GM19043 (cell line): ENCODE results near the gene ADAD2.
A peak's percentile ranks its signal among the peaks of the same experiment; 100 is the strongest.

Experiments used
- ATAC-seq: cut with Tn5 transposase; IDR thresholded peaks from one replicate; pipeline ENCODE4 v1.9.1; 2021; ENCODE audit warnings: low read depth; ENCODE audit not compliant: unreplicated experiment

Gene ADAD2

DNA sequence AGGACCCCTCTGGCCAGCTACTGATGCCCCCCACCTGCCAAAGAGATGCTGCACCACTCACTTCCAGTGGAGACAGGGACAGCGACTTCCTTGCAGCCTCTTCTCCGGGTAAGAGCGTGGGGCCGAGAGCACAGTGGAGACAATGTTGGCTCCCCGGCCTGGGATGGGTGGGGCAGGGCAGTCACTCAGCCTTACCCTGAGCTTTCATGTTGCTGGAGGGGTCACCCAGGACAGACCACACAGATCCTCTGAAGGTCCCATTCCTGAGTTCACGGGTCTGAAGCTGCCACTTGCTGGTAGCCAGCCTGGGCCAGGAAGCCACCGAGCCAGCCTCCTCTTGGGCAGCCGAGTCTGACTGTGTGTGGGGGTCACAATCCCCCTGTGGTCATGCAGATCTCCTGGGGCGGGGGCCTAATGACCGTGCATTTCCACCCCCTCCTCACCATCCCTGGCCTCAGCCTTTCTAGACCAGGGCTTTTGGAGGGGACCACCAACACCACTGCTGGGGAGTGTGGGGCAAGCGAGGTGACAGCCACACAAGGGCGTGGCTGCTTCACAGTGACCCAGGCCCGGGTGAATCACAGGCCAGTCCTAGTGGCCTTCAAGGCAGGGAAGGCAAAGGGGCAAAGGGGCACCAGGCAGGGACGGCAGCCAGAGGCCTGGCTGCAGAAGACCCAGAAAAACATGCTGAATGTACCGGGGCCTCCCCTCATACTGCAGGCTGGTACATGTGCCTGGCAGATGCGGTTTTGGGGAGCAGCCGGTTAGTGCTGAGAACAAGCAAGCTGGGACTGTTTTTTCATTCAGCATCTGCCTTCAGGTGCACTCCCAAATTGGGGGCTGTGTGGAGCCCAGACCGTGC is 14.5 kb upstream of the ADAD2 start:
- no peak for ATAC-seq

DNA sequence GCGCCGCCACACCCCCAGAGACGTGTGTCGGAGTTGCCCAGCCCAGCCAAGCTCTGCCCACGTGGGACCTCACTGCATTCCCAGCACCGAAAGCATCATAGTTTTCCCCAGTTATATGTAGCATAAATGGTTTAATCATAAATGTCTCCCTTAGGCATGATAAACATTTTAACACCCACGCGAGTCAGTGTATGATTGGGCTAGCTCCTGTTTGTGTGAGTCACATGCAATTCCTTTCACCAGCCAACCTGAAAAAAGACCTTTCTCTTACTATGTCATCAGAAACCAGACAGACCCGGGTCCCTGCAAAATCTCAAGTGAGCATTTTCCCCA is 13.2 kb upstream of the ADAD2 start:
- ATAC-seq = no peak

DNA sequence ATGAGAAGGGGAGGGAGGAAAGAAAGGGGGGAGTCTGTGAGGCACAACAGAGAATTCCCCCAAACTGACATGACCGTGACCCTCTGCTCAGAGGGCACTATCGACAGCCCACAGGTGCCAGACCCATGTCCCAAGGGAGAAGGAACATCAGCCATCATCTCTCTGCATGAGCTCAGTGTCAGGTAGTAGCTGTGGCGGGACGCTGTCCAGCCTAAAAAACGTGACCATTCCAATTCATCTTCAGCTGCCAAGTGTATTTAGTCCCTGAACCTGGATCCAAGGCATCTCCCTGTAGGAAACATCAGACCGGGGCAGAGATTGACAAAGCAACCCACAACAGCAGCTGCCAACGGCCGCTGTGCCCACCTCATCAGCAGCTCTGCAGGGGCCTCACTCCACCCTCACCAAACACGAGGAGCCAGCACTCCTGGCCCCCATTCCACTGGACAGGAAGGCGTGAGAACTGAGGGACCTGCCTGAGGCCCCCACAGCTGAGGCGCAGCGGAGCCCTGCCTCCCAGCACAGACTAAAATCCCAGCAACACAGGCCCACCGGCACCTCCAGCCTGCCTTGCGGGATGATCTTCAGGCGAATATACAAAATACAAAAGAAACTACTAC is 12.7 kb upstream of the ADAD2 start:
- no peak for ATAC-seq

DNA sequence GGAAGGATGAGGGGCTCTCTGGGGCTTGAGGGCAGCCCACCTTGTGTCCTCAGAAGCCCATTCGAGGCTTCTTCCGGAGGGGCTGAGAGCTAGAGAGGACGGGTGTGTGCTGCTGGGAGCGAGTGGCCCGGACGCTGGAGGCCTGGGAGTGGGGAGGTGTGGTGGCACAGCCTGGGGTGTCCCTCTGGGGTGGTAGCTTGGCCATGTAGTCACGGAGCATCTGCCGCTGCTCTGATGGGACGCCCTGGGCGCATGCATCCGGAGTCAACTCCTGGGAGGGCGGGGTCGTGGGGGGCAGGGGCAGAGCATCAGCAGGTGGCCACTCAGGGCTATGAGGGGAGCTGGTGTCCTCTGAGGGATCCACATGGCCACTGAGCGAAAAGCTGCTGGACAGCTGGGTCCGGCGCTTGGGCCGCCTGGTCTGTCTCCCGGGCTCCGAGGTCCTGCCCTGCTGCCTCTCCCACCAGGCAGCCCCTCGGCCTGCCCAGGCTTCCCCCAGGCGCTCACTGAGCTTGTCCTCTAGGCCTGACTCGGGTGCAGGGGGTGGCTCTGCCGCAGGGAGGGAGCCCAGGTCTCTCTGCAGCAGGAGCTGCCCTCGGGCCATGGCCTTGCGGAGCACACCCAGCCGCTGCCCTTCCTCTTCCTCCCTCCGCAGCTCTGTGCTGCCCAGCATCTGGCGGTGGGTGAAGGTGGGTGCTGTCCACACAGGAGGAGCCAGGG is 11.9 kb upstream of the ADAD2 start:
- no peak for ATAC-seq

DNA sequence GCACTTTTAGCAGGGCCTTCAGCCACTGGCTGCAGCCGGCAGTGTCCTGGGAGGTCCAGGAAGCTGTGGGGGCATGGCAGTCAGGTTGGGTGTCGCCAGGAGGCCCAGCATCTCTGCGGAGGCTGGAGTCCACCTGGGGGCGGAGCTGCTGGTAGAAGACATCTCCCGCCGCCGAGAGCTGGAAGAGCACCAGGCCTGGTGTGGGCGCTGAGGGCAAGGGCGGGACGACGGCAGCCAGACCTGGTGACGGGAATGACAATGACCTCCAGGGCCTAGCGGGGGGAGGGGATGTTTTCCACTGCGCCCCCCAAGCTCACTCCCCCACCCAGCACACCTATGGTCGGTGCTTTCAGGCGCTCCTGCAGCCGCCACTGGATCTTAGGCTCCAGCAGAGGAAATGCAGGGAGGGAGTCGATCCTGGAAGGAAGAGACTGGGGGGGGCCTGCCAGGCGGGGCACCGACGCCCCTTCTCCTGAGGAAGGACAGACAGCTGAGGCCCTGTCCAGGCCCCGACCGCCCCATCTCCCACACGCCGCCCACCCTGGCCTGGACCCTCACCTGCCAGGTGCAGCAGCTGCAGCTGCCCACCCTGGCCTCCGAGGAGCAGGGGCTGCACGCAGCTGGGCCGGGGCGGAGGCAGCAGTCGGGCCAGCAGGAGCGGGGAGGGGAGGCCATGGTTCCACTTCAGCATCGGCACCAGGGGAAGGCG is 11.2 kb upstream of the ADAD2 start:
- no peak for ATAC-seq

DNA sequence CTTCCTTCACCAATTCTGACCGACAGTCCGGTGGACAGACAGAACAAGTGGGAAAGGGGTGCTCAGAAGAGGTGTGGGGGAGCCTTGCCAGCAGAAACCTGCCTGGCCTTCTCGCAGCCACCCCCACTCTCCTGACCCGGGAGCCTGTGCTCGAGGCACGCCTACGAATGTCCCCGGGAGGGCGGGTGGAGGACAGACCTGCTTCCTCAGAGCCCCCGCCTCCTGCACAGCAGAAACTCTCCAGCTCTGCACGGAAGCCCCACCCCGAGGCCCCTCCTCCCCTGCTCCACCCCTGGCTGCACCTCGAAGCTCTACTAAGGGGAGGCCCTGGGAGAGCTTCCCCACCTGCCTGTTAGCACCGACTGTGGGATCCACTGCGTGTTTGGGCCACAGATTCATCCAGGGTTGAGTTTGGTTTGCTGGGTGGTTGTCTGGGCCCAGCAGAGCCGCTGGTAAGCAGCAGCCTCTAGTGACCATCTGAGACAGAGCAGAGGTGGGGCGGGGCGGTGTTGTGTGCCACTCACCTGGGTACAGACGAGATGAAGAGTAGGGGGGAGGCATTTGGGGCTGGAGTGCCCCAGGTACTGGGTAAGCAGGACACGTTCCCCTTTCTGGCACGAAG is 10.3 kb upstream of the ADAD2 start:
- ATAC-seq = no peak

DNA sequence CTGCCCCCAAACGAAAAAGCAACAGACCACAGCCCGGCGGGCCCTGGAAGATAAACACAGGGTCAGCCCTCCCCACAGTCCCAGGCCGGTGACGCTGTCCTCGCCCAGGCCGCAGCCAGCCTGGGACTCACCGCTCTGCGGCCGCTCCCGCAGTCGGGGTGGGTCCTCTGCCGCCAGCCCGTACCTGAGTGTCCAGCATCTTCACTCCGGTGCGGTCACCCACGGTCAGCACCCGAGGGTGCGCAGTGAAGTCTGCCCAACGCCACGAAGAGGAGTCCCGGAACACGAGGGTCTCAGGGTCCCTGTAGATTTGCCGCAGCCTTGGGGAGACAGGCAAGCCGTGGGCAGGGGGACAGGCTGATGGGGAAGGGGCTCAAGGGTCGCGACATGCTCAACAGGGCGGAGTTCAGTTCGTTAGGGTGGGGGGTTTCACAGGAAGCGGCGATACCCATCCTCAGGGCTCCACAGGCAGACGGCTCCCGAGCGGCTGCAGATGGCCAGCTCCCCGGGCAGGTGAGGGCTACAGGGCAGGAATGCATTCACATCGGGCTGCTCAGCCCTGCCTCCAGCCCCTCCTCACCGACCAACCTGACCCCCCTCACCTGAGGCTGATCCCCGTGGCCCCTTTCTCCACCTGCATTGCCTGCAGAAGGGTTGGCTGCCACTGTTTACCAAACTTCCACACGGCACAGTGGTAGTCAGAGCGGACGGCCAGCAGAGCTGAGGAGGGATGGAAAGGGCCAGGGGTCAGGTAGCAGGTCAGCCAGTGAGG is 9.6 kb upstream of the ADAD2 start:
- no peak for ATAC-seq

DNA sequence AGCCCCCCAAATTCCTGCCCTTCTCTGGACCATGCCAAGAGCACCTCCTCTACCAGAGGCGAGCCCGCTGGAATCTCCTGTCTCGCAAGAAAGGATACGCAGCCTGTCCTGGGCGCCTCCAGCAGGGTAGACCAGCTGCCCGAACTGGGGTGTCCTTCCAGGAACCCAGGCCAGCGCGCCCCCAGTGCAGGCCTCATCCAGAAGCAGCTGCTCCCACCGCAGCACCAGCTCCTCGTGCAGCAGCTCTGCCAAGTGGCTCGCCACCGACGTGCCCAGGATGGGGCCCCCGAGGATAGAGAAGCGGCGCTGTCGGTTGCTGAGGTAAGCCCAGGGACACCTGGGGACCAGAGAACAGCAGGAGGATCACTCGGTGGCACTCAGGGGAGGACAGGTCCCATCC is 8.9 kb upstream of the ADAD2 start:
- ATAC-seq = no peak

DNA sequence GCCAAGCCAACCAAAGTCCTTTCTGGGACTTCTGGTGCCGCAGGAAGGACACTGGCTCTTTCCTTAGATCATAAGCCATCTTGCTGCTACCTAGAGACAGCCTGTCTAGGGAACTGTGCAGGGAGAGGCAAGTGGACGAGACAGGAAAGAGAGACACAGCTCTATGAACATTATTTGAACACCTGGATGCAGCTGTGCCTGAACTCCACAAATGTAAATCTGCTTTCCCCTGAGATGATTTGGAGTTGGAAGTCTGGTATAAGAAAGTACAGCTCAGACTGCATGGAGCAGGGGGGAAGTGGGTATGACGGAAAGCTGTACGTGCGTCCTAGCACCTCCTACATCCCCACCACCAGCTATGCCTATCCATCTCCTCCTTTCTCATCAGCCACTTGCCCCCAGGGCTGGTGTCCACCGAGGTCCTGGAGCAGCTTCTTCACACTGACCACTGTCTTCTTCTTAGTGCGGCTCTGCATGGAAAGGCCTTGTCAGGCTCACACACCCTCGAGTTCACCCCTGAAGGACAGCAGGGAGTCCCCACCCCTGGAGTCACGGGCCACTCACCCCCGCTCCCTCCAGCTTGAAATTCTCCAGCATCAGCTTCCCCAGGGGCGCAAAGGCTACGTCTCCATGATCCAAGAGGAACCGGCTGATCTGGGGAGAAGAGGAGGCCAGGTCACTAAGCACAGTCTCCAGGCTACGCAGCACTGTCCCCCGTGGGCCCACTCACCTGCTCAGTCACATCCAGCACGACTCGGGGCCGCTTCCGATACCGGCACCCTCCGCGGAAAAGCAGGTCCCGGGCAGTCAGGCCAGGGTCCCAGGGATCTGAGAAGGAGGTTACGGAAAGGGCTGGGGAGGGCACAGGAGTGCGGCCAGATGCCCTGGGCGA is 8.0 kb upstream of the ADAD2 start:
- ATAC-seq = no peak

DNA sequence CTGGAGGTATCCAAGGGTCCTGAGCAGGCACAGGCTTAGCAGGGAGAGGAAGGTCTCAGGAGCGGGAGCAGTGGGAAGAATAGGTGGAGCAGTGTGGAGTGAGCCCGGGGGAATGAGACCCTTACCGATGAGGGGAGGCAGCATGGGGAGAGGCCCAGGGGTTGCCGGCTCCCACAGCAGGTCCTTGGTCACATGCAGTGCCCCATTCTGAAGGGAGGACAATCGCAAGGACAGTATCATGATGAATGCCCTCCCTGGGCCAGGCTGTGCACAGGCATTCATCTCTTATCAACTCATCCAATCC is 7.4 kb upstream of the ADAD2 start:
- ATAC-seq = no peak

DNA sequence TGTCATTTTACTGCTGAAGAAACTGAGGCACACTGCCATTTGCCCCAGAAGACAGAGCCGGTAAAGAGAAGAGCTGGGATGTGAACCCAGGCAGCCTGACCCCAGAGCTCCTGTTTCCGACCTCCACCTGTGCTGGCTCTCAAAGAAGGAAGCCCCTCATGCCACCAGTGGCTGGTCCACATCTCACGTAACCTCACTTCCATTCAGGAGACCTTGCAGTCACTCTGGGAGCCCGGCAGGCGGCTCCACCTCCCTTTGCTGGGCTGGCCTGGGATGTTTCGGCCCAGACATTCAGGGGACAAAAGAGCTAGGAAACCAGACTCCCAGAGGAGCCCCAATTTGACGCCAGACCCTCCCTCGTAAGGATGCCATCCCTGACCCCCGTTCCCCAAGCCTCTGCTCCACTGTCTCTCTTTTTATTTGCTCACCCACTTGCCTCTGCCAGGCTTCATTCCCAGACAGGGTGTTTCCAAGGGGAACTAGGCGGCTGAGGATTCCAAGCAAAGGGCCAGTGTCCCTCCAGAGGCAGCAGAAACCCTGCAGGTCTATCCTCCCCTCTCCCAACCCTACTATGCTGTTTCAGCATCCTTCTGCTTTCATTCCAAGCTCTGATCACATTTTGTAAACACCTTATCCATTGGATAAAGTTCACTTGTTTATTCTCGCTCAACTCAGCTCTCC is 6.9 kb upstream of the ADAD2 start:
- no peak for ATAC-seq

DNA sequence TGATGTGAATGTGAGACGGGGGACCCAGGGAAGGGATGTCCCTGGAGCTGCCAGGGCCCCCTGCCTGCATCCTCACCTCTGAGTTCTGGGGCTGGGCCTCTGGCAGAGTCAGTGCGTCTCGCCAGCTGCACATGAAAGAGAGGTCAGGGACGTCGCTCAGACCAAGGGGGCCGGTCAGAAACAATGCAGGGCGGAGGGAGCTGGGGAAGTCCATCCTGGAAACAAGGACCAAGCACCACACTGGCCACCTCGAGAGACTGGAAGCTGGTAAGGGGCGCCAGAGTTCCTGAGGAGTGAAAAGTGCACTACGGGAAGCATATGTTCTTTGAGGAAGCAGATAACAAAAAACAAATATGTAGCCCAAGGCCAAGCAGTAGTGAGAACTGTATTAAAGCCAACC is 6.2 kb upstream of the ADAD2 start:
- ATAC-seq = no peak

DNA sequence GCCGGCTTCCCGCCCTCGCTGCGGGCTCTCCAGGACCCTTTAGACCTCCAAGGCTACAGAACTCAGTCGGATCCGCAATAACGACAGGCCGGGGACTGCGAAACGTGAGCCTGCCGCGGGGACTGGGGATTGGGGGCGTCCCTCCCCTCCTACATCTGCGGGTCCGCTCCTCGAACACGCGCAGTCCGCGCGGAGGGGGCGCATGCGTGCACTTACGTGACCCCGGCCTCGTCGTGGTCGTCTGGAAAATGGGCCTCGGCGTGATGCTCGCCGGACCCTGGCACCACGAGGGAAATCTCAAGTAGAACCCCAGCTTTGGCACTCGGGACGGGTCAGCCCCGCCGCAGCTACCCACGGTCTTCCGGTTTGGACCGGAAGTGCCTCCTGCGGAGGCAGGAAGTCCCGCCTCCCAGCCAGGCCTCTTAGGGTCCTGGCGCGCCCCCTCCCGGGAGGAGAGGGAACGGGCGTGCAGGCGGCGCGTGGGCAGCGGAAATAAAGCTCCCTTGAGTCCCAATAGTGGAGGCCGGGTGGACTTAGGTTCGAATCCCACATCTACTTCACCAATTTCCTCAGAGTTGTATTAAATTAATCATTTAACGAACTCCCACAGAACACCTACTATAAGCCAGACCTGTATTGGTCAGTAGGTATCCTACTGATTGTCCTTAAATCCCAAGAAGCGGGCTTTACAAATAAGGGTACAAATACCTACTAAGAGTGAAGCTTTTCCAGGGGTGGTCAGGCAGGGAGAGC is 4.1 kb upstream of the ADAD2 start, which contains the start of gene TAF1C:
TAF1C (minus strand) TSS at position 373 of the 753 bp plus-strand sequence. CDS start 2,069 bp downstream, outside the sequence.
- ATAC-seq = peak; percentile 96

DNA sequence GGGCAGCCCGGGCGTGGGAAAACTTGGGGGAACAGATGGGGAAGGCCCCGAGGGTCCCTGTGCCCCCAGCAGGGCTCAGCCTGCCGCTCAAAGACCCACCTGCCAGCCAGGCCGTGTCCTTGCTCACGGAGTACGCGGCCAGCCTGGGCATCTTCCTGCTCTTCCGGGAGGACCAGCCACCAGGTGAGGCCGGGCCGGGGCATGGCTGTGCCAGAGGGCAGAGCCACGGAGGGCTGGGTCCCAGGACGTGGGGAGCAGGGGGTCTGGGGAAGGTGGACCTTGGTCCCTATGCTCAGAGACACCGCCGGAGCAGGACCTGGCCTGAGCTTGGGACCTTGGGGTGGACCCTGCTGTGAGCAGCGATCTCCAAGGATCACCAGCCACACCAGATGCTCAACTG is 509 bp downstream of the ADAD2 start:
- no peak for ATAC-seq

DNA sequence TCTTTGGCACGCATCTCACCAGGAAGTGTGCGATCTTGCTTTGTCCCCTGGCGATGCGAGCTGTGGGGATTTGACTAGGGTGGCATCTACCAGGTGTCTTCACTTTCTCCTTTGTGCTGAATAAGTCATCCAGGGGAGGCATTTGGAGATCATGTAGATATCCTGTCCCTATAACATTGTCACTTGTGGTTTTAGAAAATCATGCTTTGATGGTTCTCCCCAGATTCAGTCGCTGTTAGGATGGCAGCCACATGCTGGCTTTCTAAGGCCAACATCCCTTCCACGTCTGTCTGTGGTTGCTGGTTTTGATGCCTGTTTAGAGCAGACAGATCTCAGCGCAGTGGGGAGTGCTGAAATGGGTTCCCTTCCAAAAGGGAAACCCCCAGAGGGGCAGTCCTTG is 2.5 kb downstream of the ADAD2 start:
- ATAC-seq = no peak

DNA sequence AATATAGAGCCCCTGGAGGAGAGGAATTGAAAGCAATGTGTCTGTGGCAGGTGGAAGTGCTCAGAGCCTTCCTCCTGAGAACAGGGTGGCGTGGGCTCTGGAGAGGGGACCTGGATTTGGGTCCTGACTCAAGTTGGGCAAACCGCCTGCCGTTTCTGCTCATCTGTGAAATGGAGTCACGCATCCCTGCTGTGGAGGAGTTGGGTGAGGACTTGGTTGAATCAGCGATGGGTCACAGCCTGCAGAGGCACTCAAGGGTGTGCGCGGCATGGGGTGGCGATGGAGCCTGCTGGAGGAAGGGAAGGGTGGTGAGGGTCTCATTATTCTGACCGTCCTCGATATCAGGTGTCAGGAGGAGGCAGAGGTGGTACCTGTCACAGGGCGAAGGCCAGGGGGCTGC is 3.1 kb downstream of the ADAD2 start:
- ATAC-seq = no peak

DNA sequence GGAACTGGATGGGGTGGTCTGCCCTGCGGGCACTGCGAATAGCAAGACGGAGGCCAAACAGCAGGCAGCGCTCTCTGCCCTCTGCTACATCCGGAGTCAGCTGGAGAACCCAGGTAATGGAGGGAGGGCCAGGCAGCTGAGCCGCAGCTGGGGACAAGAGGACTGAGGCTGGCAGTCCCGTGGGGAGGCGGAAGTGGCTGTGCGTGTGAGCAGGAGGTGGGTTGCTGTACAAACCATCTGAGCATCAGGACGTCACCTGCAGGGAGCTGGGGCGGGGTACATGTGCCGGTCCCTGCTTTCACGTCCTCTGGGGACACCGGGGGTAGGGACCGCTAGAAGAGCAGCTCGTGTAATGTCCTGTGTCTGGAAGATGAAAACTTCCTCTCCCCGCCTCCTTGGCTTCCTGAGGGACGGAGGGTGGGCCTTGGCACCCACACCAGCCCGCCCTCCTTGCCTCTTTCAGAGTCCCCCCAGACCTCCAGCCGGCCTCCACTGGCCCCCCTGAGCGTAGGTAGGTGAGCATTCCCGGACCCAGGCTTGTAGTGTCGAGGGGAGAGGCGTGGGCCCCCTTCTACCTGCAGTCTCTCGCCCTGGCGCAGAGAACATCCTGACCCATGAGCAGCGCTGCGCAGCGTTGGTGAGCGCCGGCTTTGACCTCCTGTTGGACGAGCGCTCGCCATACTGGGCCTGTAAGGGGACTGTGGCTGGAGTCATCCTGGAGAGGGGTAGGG is 3.7 kb downstream of the ADAD2 start:
- peak; percentile 72 for ATAC-seq
